ENCODE measurements around the gene ADAMTS19. TPM values are rescaled to one million over a fixed set of nuclear protein-coding genes. Genes with fewer than 3 reads are reported as not detected.

The ADAMTS19 gene
- total and polyA plus RNA-seq, 9 of the 15 experiments (the other 6 are each of a cell fraction or from before 2014, with no cell fraction given) = not detected

DNA sequence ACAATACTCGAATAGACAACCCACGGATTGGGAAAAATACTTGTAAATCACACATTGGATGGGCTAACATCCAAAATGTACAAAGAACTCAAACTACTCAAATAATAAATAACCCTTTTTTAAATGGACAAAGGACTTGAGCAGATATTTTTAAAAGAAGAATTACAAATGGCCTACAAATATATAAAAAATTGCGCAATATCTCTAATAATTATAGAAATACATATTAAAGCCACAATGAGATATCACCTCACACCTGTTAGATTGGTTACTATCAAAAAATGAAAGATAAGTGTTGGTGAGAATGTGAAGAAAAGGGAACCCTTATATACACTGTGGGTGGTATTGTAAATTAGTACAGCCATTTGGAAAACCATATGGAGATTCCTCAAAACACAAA lies 40.8 kb upstream of the ADAMTS19 start:
- Histone ChIP-seq H4K20me1 (replicated peaks; ENCODE audit: control insufficient read depth, insufficient read depth, low read length) (no peaks in the 10 kb centered on the region), H3K36me3 (ENCODE audit: control insufficient read depth, insufficient read depth, low read length) (no peaks in the 10 kb centered on the region), H3K27me3 (ENCODE audit: control insufficient read depth in 2 of 2, insufficient read depth in 2 of 2, low read length in 2 of 2) (no peaks in the 10 kb centered on the region), H3K9me1 (ENCODE audit: control insufficient read depth, insufficient read depth, low read length) (no peaks in the 10 kb centered on the region), H3K9ac (ENCODE audit: insufficient read depth in 1 of 2, low read depth in 2 of 2, low read length in 2 of 2) (no peak overlapping the region), H3K4me1 (replicated peaks in 1 of 2; ENCODE audit: control insufficient read depth in 2 of 2, insufficient read depth in 2 of 2, low read length in 2 of 2) (no peaks in the 10 kb centered on the region), H3K4me2 (ENCODE audit: insufficient read depth, low read length) (no peak overlapping the region), H3K4me3 (no peak overlapping the region), H2AFZ (ENCODE audit: low read depth, low read length) (no peak overlapping the region), H3K9me3 (replicated peaks; ENCODE audit: control insufficient read depth, insufficient read depth, low read depth, low read length) (peaks cover 2% of the 10 kb centered on the region; the same call in 1 of the 2 replicates), H3K27ac (ENCODE audit: extremely low read depth, low read depth, low read length) (no peak overlapping the region), H3K79me2 (ENCODE audit: control insufficient read depth, insufficient read depth, low read length) (no peaks in the 10 kb centered on the region)
- ChIA-PET POLR2A (no interaction called here), CTCF (ENCODE audit: low intra/inter-chr PET ratio) (no interaction called here)
- ATAC-seq (no peak), FAIRE-seq (no peak), DNase-seq (ENCODE audit: extremely low read depth in 1 of 4, low spot score in 3 of 4) (no peak)
- intact Hi-C loops (cut with micrococcal nuclease) (no loop called here), in situ Hi-C loops (cut with MboI) (no loop called here)
- BruUV-seq (replicated peaks) = no TSS peak
- WGBS (ENCODE audit: insufficient coverage, low coverage, missing lambda C conversion rate) = 0% methylated on average over 3 of the region's 3 CpGs
- TF ChIP-seq CEBPG (CRISPR knock-in tag; IDR thresholded peaks at IDR 0.05) (no peak), CEBPG (tag; conservative IDR thresholded peaks at IDR 0.05 in 1 of 2, IDR thresholded peaks at IDR 0.05 in 1 of 2) (peak; percentile 21 to 94; a peak in 2 of 4 replicates), ZNF551 (CRISPR knock-in tag; IDR thresholded peaks at IDR 0.05) (no peak), KAT2B (IDR thresholded peaks at IDR 0.05; ENCODE audit: low read depth, low read length) (no peak), MTA3 (IDR thresholded peaks at IDR 0.05; ENCODE audit: borderline replicate concordance) (no peak), PTTG1 (tag; IDR thresholded peaks at IDR 0.05; ENCODE audit: low read depth) (no peak), CEBPB (tag; IDR thresholded peaks at IDR 0.05) (peak; percentile 69), HCFC1 (IDR thresholded peaks at IDR 0.05; ENCODE audit: low read depth, low read length) (no peak)
- TF ChIP-seq, protein P1, sequence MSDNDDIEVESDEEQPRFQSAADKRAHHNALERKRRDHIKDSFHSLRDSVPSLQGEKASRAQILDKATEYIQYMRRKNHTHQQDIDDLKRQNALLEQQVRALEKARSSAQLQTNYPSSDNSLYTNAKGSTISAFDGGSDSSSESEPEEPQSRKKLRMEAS (CRISPR knock-in tag; IDR thresholded peaks at IDR 0.05) = no peak

Data from K562 (cell line).